ENCODE measurements around the gene FAM13C.

DNA sequence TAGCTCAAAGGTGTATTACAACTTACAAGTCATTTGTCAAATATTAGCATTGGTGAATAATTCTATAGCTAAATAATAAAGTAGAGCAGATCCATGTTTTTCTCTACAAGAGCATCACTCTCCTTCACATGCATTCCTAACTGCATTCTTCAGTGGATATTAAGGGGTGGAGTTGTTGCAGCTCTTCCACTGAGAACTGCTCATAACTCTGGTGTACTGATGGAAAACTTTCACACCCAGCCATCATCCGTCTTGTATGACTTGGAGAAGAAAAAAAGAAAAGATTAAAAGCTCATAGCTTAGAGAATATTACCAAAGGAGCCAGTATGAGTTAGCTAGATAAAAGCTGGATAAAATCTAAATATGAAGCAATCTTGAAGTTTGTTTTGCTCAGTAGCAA, 10.2 kb upstream of the FAM13C start:
- TF ChIP-seq POLR2A (IDR thresholded peaks at IDR 0.05) (no peak), CTCF (IDR thresholded peaks at IDR 0.05) (no peak)
